ENCODE data around the gene STIL. TPM values are rescaled to one million over a fixed set of nuclear protein-coding genes. Genes with fewer than 3 reads are reported as not detected.

Gene STIL
- total RNA-seq, 1 donor from 2014 or later = 1.7 TPM

GRCh38 chr1:47226121-47226838 is 87.7 kb downstream of the STIL start:
- ATAC-seq (no peak), DNase-seq (ENCODE audit: low spot score) (no peak)
- intact Hi-C loops (cut with DNase I) = no loop called here

DNA sequence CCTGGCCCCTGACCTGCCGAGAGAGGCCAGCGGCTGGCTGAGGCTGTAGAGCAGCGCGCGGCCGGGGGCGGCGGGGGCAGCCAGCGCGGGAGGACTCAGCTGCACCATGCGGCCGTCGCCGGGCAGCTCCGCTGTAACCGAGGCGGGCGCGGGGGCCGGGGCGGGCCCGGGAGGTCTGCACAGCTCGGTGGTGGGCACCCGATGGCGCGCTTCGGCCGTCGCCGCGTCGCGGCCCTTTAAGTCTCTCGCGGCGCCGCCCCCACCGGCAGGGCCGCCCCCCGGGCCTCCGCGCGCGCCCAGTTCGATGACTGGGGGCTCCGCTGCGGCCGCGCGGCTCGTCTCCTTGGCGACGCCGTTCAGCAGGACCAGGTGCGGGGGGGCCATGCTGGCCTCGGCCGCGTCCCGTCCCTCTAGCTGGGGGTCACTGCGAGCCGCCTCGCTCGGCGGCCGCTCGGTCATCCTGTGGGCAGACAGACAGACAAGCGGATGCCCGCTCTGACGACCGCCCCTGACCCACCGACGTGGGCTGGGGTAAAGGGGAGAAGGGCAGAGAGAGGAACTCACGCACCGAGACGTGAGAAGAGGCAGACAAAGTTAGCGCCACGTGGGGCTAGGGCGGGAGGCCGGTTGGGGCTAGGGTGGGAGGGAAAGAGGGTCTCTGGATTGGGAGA is 88.4 kb downstream of the STIL start:
- DNase-seq (ENCODE audit: low spot score) (peak; percentile 45), ATAC-seq (no peak)
- intact Hi-C loops (cut with DNase I) = no loop called here

DNA sequence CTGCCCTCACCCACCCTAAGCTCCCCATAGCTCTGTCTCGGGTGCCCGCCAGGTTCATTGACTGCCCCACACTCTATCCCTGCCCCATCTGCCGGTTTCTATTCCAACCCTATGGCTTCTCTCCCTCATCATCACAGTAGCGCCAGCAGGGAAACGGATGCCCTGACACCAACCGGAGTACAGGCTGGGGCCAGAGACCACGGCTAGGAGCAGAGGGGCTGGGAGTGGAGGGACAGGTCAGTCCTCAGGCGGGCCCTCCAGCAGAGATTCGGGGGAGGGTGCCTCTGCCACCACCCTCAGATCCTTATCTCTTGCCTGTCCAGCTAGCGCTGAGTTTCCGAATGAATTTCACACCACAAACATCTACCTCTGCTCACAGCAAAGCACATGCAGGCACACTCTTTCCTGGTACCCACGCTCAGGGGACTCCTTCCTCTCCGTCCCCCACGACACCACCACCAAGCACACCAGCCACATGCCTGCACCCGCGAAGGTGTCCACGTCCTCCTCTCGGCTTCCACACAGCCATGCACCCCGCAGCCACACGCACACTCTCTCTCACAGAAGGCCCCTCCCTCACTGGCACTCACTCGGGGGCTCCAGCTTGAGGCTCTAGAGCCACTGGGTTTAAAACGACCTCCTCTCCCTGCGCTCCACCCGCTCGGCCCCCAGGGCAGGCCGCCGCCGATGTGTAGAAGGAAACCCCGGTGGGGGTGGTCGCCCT is 89.1 kb downstream of the STIL start:
- ATAC-seq = no peak
- peak; percentile 45 for DNase-seq (ENCODE audit: low spot score)
- intact Hi-C loops (cut with DNase I) = no loop called here

DNA sequence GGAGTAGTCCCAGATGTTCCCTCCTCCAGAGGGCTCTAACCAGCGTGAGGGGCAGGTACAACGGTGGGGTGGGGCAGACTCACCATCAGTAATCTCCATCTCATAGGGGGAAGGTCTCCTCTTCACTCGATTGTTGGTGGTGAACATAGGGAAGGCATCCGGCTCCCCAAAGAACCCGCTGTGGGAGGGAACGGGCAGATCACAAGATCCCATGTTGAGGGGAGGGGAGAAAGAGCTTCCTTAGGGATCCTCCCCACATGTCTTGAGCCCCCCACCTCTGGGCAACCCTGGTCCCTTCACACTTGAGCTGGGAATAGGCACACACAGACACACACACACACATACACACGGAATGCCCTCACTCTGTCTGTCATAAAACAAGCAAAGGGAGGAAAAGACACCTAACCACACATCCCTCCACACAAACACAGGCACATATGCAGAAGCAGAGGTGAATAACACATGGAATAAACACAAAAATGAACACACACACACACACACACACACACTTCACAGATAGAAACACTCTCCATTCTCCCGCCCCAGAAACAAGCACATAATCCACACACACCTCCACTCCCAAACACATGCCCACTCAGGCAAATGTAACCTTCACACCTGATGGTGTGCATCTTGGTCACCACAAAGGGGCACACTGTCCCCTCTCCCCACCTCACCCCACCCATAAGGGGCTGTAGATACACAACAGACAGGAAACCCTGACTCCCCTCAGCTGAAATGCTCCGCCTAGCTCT is 89.8 kb downstream of the STIL start:
- intact Hi-C loops (cut with DNase I) = no loop called here
- no peak for ATAC-seq
- DNase-seq (ENCODE audit: low spot score) = peak; percentile 31

DNA sequence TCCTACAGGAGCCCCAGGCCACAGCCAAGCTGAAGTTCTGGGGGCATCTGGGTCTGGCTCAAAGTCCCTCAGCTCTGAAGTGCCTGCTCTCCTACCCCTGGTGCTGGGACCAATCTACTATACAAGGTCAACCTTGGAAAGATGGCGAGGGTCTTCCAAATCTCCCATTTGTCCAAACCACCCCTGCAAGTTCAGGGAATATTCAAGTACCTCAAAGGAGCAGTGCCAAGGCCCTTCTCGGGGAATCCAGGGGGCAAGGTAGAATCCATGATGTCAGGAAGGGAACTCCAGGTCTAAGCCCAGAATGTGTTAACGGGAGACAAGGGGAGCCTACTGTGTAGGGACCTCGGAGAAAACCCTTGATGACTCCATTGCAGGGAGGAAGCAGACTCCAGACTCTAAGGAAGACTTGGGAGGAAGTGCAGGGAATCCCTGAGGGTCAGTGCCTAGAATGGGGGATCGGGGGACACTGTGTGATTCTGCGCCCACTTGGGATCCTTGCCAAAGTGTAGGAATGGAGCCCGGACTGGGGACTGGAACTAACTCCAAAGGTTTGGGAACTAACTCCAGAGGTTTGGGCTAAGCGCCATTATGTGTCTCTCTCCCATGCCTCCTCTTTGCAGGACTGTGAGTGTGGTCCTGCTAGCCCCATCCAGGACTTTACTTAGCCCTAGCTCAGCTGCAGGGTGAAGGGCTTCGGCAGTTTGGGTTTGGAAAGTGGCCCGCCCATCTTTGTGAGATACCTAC is 90.6 kb downstream of the STIL start:
- no peak for ATAC-seq
- peak; percentile 49 for DNase-seq (ENCODE audit: low spot score)
- intact Hi-C loops (cut with DNase I) = no loop called here

- DNase-seq (ENCODE audit: low spot score) (no peak), ATAC-seq (no peak)
- intact Hi-C loops (cut with DNase I) = no loop called here
These were observed 91.5 kb downstream of the STIL start for GRCh38 chr1:47222476-47222875.

GRCh38 chr1:47219590-47220220 is 94.2 kb downstream of the STIL start:
- DNase-seq (ENCODE audit: low spot score) = peak; percentile 41
- no peak for ATAC-seq
- intact Hi-C loops (cut with DNase I) = no loop called here

DNA sequence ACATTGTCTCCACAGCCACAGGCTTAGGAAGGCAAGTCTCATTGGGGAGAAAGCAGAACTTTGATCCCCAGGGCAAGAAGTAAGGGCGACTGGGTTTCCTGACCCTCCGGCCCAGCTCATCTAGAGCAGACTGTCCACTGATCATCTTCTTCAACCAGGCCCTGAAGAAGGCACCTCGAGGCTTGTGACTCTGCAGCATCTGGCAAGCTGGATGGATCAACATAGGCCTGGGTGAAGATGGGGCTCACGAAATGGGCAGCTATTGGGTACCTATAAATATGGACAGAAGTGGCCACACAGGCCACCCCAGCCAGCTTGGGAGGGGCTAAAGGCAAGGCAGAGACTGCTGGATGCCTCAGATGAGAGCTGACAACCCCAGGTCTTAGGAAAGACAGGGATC is 94.9 kb downstream of the STIL start:
- DNase-seq (ENCODE audit: low spot score) = peak; percentile 9
- intact Hi-C loops (cut with DNase I) = no loop called here
- ATAC-seq = no peak

DNA sequence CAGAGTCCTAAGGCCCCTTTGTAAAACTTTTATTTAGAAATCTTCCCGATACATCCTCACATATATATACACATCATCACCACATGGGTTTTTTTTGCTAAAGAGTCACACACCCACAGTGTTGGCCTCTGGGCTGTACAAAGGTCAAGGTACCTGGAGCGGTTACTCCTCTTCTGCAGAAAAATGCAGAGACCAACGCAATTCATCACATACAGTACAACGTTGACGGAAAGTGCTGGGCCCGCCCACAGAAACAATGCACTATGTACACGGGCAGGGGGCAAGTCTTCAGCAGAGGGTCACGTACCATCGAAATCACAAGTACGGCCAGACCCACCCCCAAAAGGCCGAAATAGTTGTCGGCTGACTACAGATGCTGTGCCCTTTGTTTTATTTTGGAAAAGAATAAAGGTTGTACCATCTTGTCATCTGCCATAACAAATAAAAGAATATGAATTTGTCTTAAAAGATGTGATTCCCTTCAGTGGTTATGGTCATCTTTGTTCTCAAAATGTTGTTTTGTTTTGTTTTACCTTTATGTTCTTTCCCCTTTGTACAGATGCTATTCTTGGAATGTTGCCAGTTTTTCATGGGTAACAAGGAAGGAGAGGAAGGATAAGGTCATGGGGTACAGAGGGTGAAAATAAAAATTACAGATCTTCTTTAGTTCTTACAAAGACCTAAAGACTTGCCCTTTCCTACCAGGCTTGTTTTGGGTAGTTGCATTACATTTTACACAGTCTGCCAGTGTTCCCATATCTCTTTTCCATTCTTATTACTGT is 97.5 kb downstream of the STIL start:
- peak; percentile 26 for DNase-seq (ENCODE audit: low spot score)
- no peak for ATAC-seq
- intact Hi-C loops (cut with DNase I) = no loop called here

GRCh38 chr1:47215713-47216112 is 98.2 kb downstream of the STIL start:
- no peak for ATAC-seq
- intact Hi-C loops (cut with DNase I) = no loop called here
- peak; percentile 23 for DNase-seq (ENCODE audit: low spot score)

DNA sequence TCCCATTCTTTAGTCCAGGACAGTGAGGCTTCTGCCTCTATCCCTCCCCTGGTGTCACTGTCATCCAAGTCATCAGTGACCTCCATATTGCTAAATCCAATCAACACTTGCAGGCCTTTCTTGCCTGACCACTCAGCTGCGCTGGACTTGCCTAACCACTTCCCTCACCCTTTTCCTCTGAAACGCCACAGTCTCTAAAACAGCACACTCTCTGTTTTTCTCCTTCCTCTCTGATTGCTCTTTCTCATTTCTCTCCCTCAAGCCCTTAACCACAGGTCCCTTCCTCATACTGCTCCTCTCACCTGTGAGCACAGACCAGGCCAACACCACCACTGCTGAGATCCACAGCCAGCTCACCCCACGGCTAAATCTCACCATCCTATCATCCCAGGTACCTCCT is 99.4 kb downstream of the STIL start:
- intact Hi-C loops (cut with DNase I) = no loop called here
- DNase-seq (ENCODE audit: low spot score) (peak; percentile 34), ATAC-seq (no peak)

DNA sequence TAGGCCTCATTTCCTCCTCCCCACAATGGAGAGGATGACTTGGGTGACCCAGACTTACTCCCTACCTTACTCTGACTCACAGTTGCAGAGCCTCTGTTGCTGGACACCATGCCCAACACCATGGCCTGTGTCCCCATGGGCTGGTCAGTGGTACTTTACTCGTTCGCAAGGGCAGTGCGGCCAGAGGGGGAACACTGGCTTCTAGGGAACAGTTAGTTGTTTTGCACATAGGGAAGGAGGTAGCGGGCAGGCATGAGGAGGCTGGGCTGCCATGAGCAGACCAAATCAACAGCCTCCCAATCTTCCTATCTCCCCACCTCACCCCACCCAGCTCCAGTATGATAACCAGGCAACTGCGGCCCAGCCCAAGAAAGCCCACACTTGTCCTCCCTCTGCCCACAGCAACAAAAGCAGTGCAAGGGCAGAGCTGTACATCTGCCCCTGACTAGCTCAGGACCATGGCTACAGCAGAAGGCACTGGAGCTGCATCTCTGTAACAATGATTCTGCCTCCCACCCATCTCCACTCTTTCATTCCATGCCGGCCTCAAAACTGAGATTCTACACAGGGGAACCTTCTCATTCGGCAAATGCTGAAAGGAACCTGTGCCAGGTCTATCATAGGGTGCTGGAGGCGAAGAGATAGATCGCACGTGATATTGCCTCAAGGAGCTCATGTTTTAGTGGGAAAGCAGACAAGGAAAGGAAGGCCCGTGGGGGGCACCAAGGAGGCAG is 100.5 kb downstream of the STIL start:
- DNase-seq (ENCODE audit: low spot score) = peak; percentile 28
- no peak for ATAC-seq

DNA sequence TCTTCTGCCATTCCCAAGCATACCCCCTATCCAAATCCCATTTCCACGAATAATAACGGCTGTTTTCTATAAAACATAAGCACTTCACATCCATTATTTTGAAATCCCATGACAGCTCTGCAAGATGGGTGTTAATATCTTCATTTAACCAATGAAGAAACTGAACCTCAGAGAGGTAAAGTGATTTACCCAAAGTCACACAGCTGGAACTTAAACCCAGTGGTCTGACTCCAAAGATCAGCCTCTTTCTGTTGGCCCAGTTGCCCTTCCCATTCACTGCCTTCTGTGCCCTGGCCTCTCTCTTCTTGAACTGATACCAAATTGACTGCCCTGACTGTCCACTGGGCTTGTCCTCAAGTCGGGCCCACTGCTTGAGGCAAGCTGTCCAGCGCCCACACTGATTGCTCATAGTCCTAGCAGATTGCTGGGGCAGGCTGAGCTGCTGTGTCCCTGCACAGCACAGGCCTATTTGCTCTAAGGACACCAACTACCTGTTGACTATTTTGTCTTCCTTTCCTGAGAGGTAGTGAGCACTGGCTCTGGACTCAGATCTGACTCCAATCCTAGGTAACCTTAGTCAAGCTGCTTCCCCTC is 101.2 kb downstream of the STIL start:
- ATAC-seq = no peak
- no peak for DNase-seq (ENCODE audit: low spot score)
- intact Hi-C loops (cut with DNase I) = no loop called here

More for the DNA sequence above, 100.5 kb downstream of the STIL start:
- intact Hi-C loops (cut with DNase I) = no loop called here

GRCh38 chr1:47211796-47212269 is 102.1 kb downstream of the STIL start:
- DNase-seq (ENCODE audit: low spot score) = no peak
- intact Hi-C loops (cut with DNase I) = no loop called here
- peak; percentile 82 for ATAC-seq

GRCh38 chr1:47210666-47211065 is 103.3 kb downstream of the STIL start:
- intact Hi-C loops (cut with DNase I) = no loop called here
- DNase-seq (ENCODE audit: low spot score) (peak; percentile 15), ATAC-seq (no peak)

DNA sequence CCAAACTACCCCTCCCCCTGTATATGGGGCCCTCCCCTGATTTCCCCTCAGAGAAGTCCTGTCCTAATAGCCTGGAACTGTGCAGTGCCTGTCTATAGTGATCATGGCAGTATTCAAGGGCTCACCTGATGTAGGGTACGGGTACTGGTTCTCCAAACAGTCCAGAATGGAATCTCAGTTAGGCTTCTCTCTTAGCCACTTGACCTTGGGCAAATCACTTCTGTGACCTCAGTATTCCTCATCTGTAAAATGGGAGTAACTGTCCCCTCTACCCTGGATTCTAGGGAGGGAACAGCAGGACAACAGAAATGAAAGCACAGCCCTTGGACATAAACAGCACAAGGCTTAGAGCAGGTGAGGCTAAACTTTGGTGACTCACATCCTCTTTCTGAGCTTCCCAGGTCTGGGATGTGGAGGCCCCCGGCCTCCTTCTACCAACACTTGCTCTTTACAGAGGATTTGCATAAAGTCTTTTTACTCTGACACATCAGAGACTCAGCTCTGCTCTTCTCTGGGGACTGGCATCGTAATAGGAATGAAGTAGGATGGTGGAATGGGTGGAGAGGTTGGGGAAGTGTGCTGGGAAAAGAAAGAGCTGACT is 104.1 kb downstream of the STIL start:
- intact Hi-C loops (cut with DNase I) = no loop called here
- no peak for ATAC-seq
- no peak for DNase-seq (ENCODE audit: low spot score)
